Fibroblast of pulmonary artery (primary cell): ENCODE data around the gene CHPF.
A peak's percentile ranks its signal among the peaks of the same experiment; 100 is the strongest.

ENCODE experiments used
- DNase-seq: peaks from one replicate; pipeline ENCODE4 v3.0.0-alpha.2; 2010; ENCODE audit warnings: low read depth
- H3K4me3 ChIP-seq: replicated peaks from 2 replicates; pipeline ENCODE4 v1.5.1; 2011; ENCODE audit warnings: low read depth, mild to moderate bottlenecking, control low read depth, low read length, moderate library complexity
- CTCF ChIP-seq: IDR thresholded peaks from 2 replicates; pipeline ENCODE4 v1.5.1; 2011; ENCODE audit warnings: mild to moderate bottlenecking, control low read depth, low read length, inconsistent platforms; ENCODE audit errors: missing control alignments

CHPF gene

GRCh38 chr2:219549619-219550018 is 6.0 kb upstream of the CHPF start:
- TF ChIP-seq CTCF, result no peak
- H3K4me3 ChIP-seq, result no peak overlapping the region
- DNase-seq, result no peak

GRCh38 chr2:219548990-219549389 is 5.4 kb upstream of the CHPF start:
- DNase-seq, result no peak
- H3K4me3 ChIP-seq, result no peak overlapping the region
- TF ChIP-seq CTCF, result no peak

- no peak for DNase-seq
- no peak for TF ChIP-seq CTCF
- no peak overlapping the region for H3K4me3 ChIP-seq
These were observed 4.0 kb upstream of the CHPF start for GRCh38 chr2:219547621-219548020.

GRCh38 chr2:219545943-219546352 is 2.3 kb upstream of the CHPF start:
- DNase-seq, result no peak
- no peak for TF ChIP-seq CTCF
- H3K4me3 ChIP-seq, result no peak overlapping the region

- H3K4me3 ChIP-seq, result no peak overlapping the region
- no peak for DNase-seq
- TF ChIP-seq CTCF, result no peak
These were observed 1.8 kb upstream of the CHPF start for GRCh38 chr2:219545295-219545942.

GRCh38 chr2:219544567-219544966 is 958 bp upstream of the CHPF start:
- H3K4me3 ChIP-seq, result peak overlapping the region; percentile 65
- TF ChIP-seq CTCF, result no peak
- DNase-seq, result no peak

GRCh38 chr2:219542931-219543595 is 546 bp downstream of the CHPF start:
- peak overlapping the region; percentile 65 for H3K4me3 ChIP-seq
- DNase-seq, result peak; percentile 37
- TF ChIP-seq CTCF, result no peak
